NCI-H187 (cell line): Measurements from ENCODE around the gene NACC1.
"Not testable (repeated sequence)": the region's sequence is repeated elsewhere in the genome, so short reads cannot be mapped to it uniquely, and the experiment has no call there.

Experiments
- DNase-seq, 2 experiments: peaks; one replicate each; lab custom pipeline; 2025; lab: John Stamatoyannopoulos, UW

The NACC1 gene

DNA sequence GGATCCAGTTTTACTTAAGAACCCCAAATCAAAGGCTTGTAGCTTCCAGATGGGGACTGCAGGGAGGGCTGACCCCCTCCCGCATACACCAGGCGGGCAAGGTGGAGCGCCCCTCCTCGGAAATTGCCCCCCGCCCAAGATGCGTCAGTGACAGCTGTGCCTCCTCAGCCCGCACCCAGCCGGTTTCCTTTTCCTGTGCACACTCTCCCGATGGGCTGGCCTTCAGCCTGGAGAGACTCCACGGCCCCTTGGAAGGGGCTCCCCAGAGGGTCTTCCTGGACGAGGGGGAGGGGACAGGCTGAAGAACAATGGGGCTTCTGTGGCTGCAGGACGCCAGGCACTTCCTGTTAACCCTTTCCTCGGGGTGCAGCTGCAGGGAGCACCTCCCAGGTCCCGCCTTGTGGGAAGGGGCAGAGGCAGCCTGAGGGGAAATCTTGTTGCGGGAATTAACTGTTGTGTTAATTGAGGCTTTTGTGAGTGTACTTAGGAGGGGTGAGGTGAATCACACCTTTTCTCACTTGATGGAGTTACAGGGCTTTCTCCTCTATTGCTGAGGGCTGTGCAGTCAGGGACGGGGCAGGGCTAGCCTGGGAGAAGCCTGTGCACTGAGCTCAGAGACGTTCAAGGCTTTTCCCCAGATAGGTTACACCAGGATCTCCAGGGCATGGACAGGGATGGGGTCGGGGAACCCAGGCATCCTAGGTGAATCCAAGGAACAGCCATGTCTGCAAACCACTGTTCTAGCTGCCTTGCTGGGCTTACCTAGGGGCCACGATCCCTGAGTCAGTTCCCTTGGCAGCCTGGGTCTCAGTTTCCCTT, 46.5 kb downstream of the NACC1 start:
- no peak for DNase-seq

DNA sequence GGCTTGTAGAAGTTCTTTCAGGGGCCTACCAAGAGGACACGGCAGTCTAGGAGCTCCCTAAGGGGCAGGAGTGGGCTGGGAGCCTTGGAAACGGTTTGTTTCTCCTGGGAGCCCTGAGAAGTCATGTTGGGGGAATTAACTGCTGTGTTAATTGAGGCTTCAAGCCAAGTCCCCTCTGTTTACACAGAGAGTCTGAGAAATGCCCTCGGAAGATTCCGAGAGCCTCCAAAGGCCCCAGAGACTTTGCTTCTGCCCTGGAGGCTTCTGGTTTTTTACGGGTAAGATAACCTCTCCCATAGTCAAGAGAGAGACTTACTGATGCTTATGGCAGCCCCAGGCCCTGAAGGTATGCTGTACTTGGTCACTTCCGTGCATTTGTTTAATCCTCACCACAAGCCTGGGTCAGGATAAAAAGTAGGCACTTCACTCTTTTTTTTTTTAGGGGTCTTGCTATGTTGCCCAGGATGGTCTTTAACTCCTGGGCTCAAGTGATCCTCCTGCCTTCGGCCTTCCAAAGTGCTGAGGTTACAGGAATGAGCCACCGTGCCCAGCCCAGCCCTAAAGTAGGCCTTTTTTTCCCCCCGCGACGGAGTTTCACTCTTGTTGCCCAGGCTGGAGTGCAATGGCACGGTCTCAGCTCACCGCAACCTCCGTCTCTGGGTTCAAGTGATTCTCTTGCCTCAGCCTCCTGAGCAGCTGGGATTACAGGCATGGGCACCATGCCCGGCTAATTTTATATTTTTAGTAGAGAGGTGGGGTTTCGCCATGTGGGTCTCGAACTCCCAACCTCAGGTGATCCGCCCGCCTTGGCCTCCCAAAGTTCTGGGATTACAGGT, 47.3 kb downstream of the NACC1 start:
- DNase-seq: no peak

DNA sequence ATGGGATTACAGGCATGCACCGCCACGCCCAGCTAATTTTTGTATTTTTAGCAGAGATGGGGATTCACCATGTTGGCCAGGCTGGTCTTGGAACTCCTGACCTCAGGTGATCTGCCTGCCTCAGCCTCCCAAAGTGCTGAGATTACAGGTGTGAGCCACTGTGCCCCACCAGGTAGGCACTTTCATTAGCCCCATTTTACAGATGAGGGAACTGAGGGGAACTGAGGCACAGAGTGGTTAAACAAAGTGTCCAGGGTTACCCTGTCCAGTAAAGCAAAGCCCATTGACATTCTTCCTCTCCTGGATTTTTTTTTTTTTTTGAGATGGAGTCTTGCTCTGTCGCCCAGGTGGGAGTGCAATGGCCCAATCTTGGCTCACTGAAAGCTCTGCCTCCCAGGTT, 48.1 kb downstream of the NACC1 start:
- DNase-seq: not testable (repeated sequence)

DNA sequence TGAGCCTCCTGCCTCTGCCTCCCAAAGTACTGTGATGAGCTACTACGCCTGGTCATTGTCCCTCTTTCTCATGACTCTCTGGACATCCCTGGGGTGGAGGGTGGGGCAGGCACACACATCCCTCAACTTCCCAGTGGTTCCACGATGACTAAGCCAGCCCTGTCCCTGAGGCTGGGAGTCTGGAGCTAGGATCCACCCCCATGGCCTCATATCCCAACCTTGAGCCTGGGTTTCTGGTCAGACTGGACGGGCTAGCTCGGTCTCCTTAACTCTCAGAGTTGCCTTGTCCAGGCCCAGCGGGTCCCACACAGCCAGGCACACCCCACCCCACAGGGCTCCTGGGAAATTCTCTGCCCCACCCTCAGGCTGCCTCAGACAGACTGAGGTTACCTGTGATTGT, 51.7 kb downstream of the NACC1 start:
- no peak for DNase-seq

DNA sequence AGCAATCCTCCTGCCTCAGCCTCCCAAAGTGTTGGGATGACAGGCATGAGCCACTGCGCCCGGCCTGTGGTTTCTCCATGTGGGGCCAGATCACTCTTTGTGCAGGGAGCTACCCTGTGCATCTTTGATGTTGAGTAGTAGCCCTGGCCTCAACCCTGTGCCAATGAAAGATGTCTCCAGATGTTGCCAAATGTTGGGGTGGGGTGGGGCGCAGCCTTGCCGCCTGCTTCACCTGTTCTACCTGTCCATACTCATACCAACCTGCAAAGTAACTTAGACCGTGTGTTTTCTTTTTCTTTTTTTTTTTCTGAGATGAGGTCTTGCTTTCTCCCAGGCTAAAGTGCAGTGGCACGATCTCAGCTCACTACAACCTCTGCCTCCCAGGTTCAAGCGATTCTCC, 53.1 kb downstream of the NACC1 start:
- DNase-seq: no peak

DNA sequence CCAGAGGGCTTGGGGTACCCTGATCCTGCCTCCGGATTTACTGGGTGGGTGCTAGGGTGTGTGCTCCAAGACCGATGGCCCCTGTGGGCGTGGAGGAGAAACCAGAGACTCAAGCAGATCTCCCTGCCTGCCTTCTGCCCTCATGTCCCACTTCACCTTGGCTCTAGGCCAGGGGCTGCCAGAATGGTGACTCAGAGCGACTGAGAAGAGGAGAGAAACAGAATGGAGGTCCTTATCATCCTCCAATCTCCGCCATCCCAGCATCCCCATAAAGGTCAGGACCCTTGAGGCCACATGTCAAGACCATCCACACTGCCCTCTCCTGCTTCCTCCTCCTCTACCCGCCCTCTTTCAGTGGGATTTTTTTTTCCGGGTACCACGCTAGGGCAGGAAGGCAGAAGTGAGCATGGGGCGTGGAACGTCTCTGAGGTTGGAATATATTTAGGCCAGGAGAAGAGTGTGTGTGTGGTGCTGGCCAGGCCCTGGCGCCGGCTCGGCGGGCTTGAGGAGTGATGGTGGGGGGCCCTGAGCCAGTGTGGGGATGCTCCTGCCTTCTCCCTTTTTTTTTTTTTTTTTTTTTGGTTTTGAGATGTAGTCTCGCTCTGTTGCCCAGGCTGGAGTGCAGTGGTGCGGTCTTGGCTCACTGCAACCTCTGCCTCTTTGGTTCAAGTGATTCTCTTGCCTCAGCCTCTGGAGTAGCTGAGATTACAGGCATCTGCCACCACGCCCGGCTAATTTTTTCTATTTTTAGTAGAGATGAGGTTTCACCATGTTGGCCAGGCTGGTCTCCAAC, 54.5 kb downstream of the NACC1 start:
- DNase-seq: no peak

DNA sequence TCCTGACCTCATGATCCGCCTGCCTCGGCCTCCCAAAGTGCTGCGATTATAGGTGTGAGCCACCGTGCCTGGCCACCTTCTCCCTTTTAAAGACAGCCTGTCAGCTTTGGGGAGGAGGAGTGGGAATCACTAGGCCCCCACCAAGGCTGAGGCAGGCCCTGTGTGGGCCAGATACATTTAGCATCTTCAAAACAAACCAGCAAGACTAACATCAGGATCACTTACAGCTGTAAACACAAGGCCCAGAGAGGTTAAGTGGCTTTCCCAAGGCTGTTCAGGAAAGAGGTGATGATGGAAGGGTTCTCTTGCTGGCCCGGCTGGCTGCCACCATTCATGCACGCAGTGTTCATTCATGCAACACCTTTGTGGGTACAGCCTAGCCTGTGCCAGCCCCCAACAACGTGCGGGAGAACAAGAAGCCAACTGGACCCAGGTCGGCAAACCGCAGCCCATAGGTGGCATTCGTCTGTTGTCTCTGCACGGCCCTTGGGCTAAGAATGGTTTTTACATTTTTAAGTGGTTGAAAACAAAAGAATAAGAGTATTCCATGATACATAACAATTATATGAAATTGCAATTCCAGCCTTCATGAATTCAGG, 55.2 kb downstream of the NACC1 start:
- no peak for DNase-seq

DNA sequence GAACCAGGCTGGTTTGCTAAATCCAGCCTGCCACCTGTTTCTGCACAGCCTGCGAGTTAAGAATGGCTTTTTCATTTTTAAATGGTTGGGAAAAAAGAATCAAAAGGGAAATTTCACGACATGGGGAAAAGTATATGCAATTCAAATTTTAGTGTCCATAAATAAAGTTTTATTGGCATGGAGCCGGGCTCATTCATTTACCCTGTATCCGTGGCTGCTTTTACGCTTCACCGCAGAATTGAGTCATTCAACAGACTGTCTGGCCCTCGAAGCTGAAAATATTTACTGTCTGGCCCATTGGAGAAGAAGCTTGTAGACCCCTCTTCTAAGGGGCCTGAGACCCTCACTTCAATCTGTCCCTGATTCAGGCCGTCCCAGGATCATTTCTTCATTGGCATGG, 58.3 kb downstream of the NACC1 start:
- DNase-seq: no peak

DNA sequence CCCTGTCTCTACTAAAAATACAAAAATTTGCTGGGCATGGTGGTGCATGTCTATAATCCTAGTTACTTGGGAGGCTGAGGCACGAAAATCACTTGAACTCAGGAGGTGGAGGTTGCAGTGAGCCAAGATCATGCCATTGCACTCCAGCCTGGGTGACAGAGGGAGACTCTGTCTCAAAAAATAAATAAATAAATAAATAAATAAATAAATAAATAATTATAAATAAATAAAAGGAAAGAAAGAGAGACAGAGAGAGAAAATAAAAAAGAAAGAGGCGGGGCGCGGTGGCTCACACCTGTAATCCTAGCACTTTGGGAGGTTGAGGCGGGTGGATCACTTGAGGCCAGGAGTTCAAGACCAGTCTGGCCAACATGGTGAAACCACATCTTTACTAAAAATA, 59.5 kb downstream of the NACC1 start:
- not testable (repeated sequence) for DNase-seq

DNA sequence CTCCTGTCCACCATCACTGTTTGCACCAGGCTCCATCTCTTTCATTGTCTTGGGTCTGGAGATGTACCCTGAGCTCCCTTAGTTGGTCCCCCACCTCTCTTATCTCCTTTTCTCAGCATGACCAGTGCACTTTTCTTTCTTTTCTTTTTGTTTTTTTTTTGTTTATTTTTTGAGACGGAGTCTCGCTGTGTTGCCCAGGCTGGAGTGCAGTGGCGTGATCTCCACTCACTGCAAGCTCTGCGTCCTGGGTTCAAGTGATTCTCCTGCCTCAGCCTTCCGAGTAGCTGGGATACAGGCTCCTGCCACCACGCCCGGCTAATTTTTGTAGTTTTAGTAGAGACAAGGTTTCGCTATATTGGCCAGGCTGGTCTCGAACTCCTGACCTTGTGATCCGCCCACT, 60.2 kb downstream of the NACC1 start:
- DNase-seq: not testable (repeated sequence)

DNA sequence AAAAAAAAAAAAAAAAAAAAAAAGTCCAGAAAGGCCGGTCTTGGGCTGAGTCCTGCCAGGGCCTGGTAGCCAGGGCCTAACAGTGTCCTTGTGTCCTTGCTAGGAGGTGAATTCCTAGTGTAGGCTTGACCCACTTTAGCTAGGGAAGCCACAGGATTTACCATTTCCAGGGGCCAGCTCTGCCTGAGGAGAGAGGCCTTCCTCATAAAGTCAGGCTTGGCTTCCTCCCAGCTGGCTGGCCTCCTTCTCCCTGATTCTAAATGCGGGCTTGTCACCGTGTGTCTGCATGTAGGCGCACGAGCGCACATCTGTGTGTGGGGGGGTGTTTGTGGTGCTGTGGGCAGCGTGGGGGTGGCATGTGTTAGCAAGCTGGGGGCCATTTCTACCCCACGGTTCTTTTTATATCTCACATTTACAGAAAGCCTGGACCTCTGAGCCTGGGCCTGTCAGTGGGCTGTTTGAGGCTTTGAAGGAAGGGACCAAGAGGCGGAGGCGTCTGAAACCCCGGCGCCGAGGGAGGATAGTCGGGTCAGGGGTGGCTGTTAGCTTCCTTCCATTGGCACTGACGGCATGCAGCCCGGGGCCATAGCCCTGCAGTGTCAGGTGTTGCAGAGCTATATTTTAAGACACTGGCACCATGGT, 63.8 kb downstream of the NACC1 start:
- no peak for DNase-seq

DNA sequence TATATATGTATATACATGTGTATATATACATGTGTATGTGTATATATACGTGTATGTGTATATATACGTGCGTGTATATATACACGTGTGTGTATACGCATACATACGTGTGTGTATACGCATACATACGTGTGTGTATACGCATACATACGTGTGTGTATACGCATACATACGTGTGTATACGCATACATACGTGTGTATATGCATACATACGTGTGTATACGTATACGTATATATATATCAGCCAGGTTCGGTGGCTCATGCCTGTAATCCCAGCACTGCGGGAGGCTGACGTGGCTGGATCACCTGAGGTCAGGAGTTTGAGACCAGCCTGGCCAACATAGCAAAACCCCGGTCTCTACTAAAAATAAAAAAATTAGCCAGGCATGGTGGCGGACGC, 66.9 kb downstream of the NACC1 start:
- DNase-seq: not testable (repeated sequence)

DNA sequence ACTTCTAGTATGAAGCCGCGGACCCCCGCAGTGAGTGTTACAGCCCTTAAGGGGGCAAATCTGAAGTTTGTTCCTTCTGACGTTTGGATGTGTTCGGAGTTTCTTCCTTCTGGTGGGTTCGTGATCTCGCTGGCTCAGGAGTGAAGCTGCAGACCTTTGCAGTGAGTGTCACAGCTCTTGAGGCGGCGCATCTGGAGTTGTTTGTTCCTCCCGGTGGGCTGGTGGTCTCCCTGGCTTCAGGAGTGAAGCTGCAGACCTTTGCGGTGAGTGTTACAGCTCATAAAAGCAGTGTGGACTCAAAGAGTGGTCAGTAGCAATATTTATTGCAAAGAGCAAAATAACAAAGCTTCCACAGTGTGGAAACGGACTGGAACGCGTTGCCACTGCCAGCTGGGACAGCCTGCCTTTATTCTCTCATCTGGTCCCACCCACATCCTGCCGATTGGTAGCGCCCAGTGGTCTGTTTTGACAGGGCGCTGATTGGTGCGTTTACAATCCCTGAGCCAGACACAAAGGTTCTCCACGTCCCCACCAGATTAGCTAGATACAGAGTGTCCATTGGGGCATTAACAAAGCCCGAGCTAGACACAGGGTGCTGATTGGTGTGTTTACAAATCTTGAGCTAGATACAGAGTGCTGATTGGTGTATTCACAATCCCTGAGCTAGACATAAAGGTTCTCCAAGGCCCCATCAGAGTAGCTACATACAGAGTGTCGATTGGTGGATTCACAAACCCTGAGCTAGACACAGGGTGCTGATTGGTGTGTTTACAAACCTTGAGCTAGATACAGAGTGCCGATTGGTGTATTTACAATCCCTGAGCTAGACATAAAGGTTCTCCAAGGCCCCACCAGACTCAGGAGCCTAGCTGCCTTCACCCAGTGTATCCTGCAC, 67.9 kb downstream of the NACC1 start:
- DNase-seq: not testable (repeated sequence)

DNA sequence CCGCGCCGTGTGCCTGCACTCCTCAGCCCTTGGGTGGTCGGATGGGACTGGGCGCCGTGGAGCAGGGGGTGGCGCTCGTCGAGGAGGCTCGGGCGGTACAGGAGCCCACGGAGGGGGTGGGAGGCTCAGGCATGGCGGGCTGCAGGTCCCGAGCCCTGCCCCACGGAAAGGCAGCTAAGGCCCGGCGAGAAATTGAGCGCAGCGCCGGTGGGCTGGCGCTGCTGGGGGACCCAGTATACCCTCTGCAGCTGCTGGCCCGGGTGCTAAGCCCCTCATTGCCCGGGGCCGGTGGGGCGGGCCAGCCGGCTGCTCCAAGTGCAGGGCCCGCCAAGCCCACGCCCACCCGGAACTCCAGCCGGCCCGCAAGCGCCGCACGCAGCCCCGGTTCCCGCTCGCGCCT, 68.6 kb downstream of the NACC1 start:
- DNase-seq: not testable (repeated sequence)

DNA sequence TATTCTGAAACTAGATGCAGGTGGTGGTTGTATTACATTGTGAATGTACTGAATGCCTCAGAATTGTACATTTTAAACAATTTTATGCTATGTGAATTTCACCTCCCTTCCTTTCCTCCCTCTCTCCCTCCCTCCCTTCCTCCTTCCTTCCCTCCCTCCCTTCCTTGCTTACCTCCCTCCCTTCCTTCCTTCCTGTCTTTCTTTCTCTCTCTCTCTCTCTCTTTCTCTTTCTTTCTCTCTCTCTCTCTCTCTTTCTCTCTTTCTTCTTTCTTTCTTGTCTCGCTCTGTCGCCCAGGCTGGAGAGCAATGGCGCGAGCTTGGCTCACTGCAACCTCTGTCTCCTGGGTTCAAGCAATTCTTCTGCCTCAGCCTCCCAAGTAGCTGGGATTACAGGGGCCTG, 69.4 kb downstream of the NACC1 start:
- no peak for DNase-seq

DNA sequence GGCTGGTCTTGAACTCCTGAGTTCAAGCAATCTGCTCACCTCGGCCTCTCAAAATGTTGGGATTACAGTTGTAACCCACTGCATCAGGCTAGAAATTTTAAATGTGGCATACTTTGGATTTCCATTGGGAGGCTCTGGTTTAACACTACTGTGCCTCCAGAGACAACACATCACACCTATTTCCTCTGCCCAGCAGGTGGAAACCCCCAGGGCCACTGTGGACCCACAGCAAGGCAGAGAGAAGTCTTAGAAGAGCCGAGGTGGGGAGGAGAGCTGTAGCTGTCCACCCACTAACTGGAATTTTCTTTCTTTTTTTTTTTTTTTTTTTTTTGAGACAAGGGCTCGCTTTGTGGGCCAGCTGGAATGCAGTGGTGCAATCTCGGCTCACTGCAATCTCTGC, 71.5 kb downstream of the NACC1 start:
- DNase-seq: no peak
